ENCODE results near the gene GJA1.

- TF ChIP-seq CTCF (CRISPR knock-in tag; IDR thresholded peaks at IDR 0.05) (no peak), ZNF142 (CRISPR knock-in tag; IDR thresholded peaks at IDR 0.05) (no peak), NFYB (CRISPR knock-in tag; IDR thresholded peaks at IDR 0.05) (no peak)
Measured at GRCh38 chr6:121435444-121436069, at the start of gene GJA1.
